GM23338 (cell line): Measurements from ENCODE around the gene KSR2. TPM values are rescaled to one million over a fixed set of nuclear protein-coding genes. Genes with fewer than 3 reads are reported as not detected.

Experiments
- ATAC-seq: fragments of 200-7000 bp; cut with Tn5 transposase; 3 replicates; pipeline ENCODE4 v1.9.1; 2020
- DNase-seq: peaks from one replicate; pipeline ENCODE4 v3.0.0-alpha.2; 2015; ENCODE audit warnings: low spot score
- H2AFZ ChIP-seq: fragments of 200-600 bp; sonication (generic); 2 replicates; pipeline ENCODE4 v1.8.0; 2016; ENCODE audit warnings: antibody characterized with exemption, mild to moderate bottlenecking, moderate library complexity
- H3F3A ChIP-seq: fragments of 200-600 bp; sonication (generic); replicated peaks from 2 replicates; pipeline ENCODE4 v1.8.0; 2017; ENCODE audit warnings: antibody characterized with exemption, mixed run types, low read depth
- H3K27ac ChIP-seq: fragments of 200-600 bp; sonication (generic); 2 replicates; pipeline ENCODE4 v1.6.1; 2016; ENCODE audit warnings: low read depth
- H3K27me3 ChIP-seq: fragments of 200-600 bp; sonication (generic); 2 replicates; pipeline ENCODE4 v1.8.0; 2016; ENCODE audit warnings: mild to moderate bottlenecking, mixed run types, moderate library complexity; ENCODE audit not compliant: insufficient read depth
- H3K36me3 ChIP-seq: fragments of 200-600 bp; sonication (generic); 2 replicates; pipeline ENCODE4 v1.8.0; 2016; ENCODE audit warnings: mild to moderate bottlenecking; ENCODE audit not compliant: insufficient read depth
- H3K4me1 ChIP-seq: fragments of 200-600 bp; sonication (generic); 2 replicates; pipeline ENCODE4 v1.8.0; 2016; ENCODE audit warnings: mild to moderate bottlenecking, moderate library complexity; ENCODE audit not compliant: insufficient read depth
- H3K4me2 ChIP-seq: fragments of 200-600 bp; sonication (generic); 2 replicates; pipeline ENCODE4 v1.7.1; 2017; ENCODE audit warnings: mixed run types
- H3K4me3 ChIP-seq: fragments of 200-600 bp; sonication (generic); 2 replicates; pipeline ENCODE4 v1.6.1; 2016; ENCODE audit warnings: mixed run types
- H3K79me2 ChIP-seq: fragments of 200-600 bp; sonication (generic); replicated peaks from 2 replicates; pipeline ENCODE4 v1.8.0; 2017; ENCODE audit warnings: mild to moderate bottlenecking; ENCODE audit not compliant: insufficient read depth
- H3K9me2 ChIP-seq: fragments of 200-600 bp; sonication (generic); 2 replicates; pipeline ENCODE4 v1.8.0; 2017; ENCODE audit not compliant: insufficient read depth
- H4K20me1 ChIP-seq: fragments of 200-600 bp; sonication (generic); replicated peaks from 2 replicates; pipeline ENCODE4 v1.8.0; 2017; ENCODE audit warnings: mild to moderate bottlenecking; ENCODE audit not compliant: insufficient read depth
- H3K27ac Mint-ChIP-seq: 2 replicates; pipeline ENCODE4 v1.8.0; 2020; ENCODE audit warnings: inconsistent platforms, mild to moderate bottlenecking, moderate library complexity, mixed read lengths
- H3K27me3 Mint-ChIP-seq: 3 replicates; pipeline ENCODE4 v1.8.0; 2022; ENCODE audit warnings: low read depth, mild to moderate bottlenecking, moderate library complexity, mixed read lengths, inconsistent platforms; ENCODE audit not compliant: insufficient read depth, poor library complexity
- H3K36me3 Mint-ChIP-seq: 3 replicates; pipeline ENCODE4 v1.8.0; 2021; ENCODE audit warnings: low read depth, mild to moderate bottlenecking, inconsistent platforms, moderate library complexity, mixed read lengths
- H3K4me1 Mint-ChIP-seq: 3 replicates; pipeline ENCODE4 v1.8.0; 2020; ENCODE audit warnings: mild to moderate bottlenecking, inconsistent platforms, mixed read lengths
- H3K4me3 Mint-ChIP-seq: 3 replicates; pipeline ENCODE4 v1.8.0; 2021; ENCODE audit warnings: moderate library complexity, mild to moderate bottlenecking, inconsistent platforms, mixed read lengths
- H3K9me3 Mint-ChIP-seq: 3 replicates; pipeline ENCODE4 v1.8.0; 2020; ENCODE audit warnings: moderate library complexity, mild to moderate bottlenecking, inconsistent platforms, mixed read lengths
- CREB1 ChIP-seq: fragments of 250-450 bp; sonication (Bioruptor Pico); IDR thresholded peaks from 2 replicates; pipeline ENCODE4 v1.5.0; 2020; ENCODE audit warnings: low read depth, mild to moderate bottlenecking, moderate library complexity
- EZH2phosphoT487 ChIP-seq: fragments of 200-600 bp; sonication (generic); IDR thresholded peaks from one replicate; pipeline ENCODE4 v1.8.1; 2018; ENCODE audit warnings: antibody characterized with exemption; ENCODE audit not compliant: unreplicated experiment
- JUNB ChIP-seq: IDR thresholded peaks from one replicate; pipeline ENCODE4 v1.6.1; 2016; ENCODE audit warnings: antibody characterized with exemption; ENCODE audit not compliant: unreplicated experiment
- POLR2AphosphoS5 ChIP-seq: IDR thresholded peaks from 2 replicates; pipeline ENCODE4 v1.6.1; 2016; ENCODE audit warnings: antibody characterized with exemption, low read depth
- STAT1 ChIP-seq: IDR thresholded peaks from one replicate; pipeline ENCODE4 v1.6.1; 2016; ENCODE audit warnings: antibody characterized with exemption; ENCODE audit not compliant: unreplicated experiment
- ZNF114 ChIP-seq: fragments of 250-450 bp; sonication (Bioruptor Pico); IDR thresholded peaks from 2 replicates; pipeline ENCODE4 v1.5.0; 2020; ENCODE audit warnings: mild to moderate bottlenecking, moderate library complexity
- polyA plus RNA-seq: library from polyadenylated mRNA; unstranded; fragments of >200 nt; fragmentation: Nextera tagmentation; extraction: Ambion mirVana; gene quantifications from 2 replicates; pipeline ENCODE4 v1.2.1, GENCODE V29; 2016
- total RNA-seq: library from RNA; depleted of rRNA; stranded (reverse); fragments of >200 nt; shearing (Covaris generic); gene quantifications from 2 replicates; pipeline ENCODE4 v1.2.3, GENCODE V29; 2014
- TF ChIP-seq, protein P1 (sequence below): IDR thresholded peaks from 2 replicates; pipeline ENCODE4 v1.6.1; 2016; ENCODE audit warnings: antibody characterized with exemption
- TF ChIP-seq, protein P2 (sequence below), 2 experiments: fragments of 200-600 bp in 1 of 2; sonication (generic) in 1 of 2; conservative IDR thresholded peaks; 2 replicates each; pipeline versions ENCODE4 v1.5.1 to v1.6.1; 2016 to 2017; ENCODE audit warnings: antibody characterized with exemption in 2 of 2, low read depth in 2 of 2, mild to moderate bottlenecking in 2 of 2, moderate library complexity in 1 of 2
- TF ChIP-seq, protein P3 (sequence below): fragments of 250-450 bp; sonication (Bioruptor Pico); IDR thresholded peaks from 2 replicates; pipeline ENCODE4 v1.5.0; 2020; ENCODE audit warnings: mild to moderate bottlenecking, moderate library complexity

Gene KSR2
- total and polyA plus RNA-seq, 2 experiments from 2014 or later: 1.1 to 2.7 TPM

DNA sequence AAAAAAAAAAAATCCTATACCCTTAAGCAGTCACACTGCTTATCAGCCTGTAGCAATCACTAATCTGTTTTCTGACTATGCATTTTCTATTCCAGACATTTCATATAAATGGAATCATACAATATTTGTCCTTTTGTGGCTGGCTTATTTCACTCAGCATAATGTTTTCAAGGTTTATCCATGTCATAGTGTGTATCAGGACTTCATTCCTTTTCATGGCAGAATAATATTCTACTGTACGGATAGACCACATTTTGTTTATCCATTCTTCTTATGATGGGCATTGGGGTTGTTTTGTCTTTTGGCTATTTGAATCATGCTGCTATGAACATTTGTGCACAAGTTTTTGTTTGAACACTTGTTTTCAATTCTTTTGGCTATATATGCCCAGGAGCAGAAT is 8.6 kb upstream of the KSR2 start (continued):
- TF ChIP-seq EZH2phosphoT487: no peak
- TF ChIP-seq, protein P1, sequence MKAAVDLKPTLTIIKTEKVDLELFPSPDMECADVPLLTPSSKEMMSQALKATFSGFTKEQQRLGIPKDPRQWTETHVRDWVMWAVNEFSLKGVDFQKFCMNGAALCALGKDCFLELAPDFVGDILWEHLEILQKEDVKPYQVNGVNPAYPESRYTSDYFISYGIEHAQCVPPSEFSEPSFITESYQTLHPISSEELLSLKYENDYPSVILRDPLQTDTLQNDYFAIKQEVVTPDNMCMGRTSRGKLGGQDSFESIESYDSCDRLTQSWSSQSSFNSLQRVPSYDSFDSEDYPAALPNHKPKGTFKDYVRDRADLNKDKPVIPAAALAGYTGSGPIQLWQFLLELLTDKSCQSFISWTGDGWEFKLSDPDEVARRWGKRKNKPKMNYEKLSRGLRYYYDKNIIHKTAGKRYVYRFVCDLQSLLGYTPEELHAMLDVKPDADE: no peak
- no peak for TF ChIP-seq JUNB
- TF ChIP-seq POLR2AphosphoS5: no peak

DNA sequence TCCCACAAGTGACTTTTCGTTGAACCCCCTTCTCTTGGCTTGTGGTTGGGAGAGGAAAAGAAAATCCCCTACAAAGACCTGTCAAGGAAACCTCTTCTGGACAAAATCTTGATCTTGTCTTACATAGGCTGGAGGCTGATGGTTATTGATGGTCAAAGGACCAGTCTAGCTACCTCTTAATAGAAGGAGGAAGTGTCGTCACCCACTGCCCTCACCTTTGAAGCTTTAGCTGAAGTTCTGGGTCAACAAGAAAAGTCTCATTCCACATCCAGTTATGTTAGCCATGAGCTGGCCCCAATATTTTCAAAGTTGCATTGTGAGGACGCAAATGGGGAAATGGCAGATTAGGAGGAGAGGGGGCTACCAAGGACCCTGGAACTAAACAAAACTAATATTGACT is 6.2 kb upstream of the KSR2 start:
- Histone ChIP-seq H3F3A (peaks cover under 1% of the 10 kb centered on the region; the same call in 1 of the 2 replicates), H3K27ac (no peak overlapping the region), H3K27me3 (no peaks in the 10 kb centered on the region), H2AFZ (no peak overlapping the region), H3K4me2 (no peak overlapping the region), H3K4me1 (peaks cover 3% of the 10 kb centered on the region; the same call in 1 of the 2 replicates), H3K79me2 (no peaks in the 10 kb centered on the region), H3K36me3 (peaks cover 4% of the 10 kb centered on the region; the same call in 1 of the 2 replicates), H3K4me3 (no peak overlapping the region), H3K9me2 (peaks cover 6% of the 10 kb centered on the region; the same call in 1 of the 2 replicates), H4K20me1 (no peaks in the 10 kb centered on the region; the same call in 1 of the 2 replicates)
- TF ChIP-seq, protein P2, sequence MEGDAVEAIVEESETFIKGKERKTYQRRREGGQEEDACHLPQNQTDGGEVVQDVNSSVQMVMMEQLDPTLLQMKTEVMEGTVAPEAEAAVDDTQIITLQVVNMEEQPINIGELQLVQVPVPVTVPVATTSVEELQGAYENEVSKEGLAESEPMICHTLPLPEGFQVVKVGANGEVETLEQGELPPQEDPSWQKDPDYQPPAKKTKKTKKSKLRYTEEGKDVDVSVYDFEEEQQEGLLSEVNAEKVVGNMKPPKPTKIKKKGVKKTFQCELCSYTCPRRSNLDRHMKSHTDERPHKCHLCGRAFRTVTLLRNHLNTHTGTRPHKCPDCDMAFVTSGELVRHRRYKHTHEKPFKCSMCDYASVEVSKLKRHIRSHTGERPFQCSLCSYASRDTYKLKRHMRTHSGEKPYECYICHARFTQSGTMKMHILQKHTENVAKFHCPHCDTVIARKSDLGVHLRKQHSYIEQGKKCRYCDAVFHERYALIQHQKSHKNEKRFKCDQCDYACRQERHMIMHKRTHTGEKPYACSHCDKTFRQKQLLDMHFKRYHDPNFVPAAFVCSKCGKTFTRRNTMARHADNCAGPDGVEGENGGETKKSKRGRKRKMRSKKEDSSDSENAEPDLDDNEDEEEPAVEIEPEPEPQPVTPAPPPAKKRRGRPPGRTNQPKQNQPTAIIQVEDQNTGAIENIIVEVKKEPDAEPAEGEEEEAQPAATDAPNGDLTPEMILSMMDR (conservative IDR thresholded peaks at IDR 0.05; ENCODE audit: low read depth in 2 of 2): no peak
- Mint-ChIP-seq H3K4me1 (peaks cover 3% of the 10 kb centered on the region; the same call in 1 of the 3 replicates), H3K27me3 (peaks cover 6% of the 10 kb centered on the region), H3K4me3 (no peak overlapping the region), H3K9me3 (peaks cover 30% of the 10 kb centered on the region), H3K27ac (no peak overlapping the region), H3K36me3 (peaks cover 14% of the 10 kb centered on the region)
- ATAC-seq (no peak), DNase-seq (no peak)

DNA sequence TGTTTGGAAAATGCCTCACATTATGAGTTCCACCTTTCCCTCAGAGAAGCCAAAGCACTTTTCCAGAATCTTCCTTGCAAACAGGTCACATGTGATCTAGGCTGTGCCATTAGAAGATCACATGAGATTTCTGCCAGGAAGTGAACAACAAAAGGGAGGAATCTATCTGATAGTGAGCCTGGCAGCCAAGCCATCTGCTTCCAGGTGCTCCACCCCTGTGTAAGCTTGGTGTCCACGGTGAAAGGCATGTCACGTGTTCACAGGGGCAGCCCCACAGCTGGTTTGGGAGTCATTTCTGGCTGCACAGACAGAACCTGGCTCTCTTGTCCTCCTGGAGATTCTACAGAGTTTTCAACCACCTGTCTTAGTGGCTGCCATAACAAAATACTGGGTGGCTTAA is 3.5 kb upstream of the KSR2 start:
- Mint-ChIP-seq H3K4me3 (no peak overlapping the region), H3K4me1 (peaks cover 11% of the 10 kb centered on the region), H3K27ac (no peak overlapping the region), H3K27me3 (peaks cover 18% of the 10 kb centered on the region), H3K9me3 (peaks cover 36% of the 10 kb centered on the region), H3K36me3 (peaks cover 14% of the 10 kb centered on the region)
- no peak overlapping the region for H3K27ac ChIP-seq
- peaks cover 4% of the 10 kb centered on the region; the same call in 1 of the 2 replicates for H3K36me3 ChIP-seq
- ATAC-seq (no peak), DNase-seq (no peak)
- H3K79me2 ChIP-seq: no peaks in the 10 kb centered on the region
- 0 out of 2 replicates have a peak, but pooled peaks cover 4% of the 10 kb centered on the region for H3K9me2 ChIP-seq
- H4K20me1 ChIP-seq: no peaks in the 10 kb centered on the region; the same call in 1 of the 2 replicates
- peaks cover 5% of the 10 kb centered on the region; the same call in 1 of the 2 replicates for H3F3A ChIP-seq
- no peak overlapping the region for H3K4me3 ChIP-seq
- H3K27me3 ChIP-seq: peaks cover 5% of the 10 kb centered on the region; the same call in 1 of the 2 replicates
- no peak overlapping the region for H3K4me2 ChIP-seq
- H3K4me1 ChIP-seq: peaks cover 10% of the 10 kb centered on the region
- H2AFZ ChIP-seq: no peak overlapping the region
- TF ChIP-seq CREB1 (CRISPR knock-in tag): no peak
- no peak for TF ChIP-seq STAT1
- TF ChIP-seq, protein P3, sequence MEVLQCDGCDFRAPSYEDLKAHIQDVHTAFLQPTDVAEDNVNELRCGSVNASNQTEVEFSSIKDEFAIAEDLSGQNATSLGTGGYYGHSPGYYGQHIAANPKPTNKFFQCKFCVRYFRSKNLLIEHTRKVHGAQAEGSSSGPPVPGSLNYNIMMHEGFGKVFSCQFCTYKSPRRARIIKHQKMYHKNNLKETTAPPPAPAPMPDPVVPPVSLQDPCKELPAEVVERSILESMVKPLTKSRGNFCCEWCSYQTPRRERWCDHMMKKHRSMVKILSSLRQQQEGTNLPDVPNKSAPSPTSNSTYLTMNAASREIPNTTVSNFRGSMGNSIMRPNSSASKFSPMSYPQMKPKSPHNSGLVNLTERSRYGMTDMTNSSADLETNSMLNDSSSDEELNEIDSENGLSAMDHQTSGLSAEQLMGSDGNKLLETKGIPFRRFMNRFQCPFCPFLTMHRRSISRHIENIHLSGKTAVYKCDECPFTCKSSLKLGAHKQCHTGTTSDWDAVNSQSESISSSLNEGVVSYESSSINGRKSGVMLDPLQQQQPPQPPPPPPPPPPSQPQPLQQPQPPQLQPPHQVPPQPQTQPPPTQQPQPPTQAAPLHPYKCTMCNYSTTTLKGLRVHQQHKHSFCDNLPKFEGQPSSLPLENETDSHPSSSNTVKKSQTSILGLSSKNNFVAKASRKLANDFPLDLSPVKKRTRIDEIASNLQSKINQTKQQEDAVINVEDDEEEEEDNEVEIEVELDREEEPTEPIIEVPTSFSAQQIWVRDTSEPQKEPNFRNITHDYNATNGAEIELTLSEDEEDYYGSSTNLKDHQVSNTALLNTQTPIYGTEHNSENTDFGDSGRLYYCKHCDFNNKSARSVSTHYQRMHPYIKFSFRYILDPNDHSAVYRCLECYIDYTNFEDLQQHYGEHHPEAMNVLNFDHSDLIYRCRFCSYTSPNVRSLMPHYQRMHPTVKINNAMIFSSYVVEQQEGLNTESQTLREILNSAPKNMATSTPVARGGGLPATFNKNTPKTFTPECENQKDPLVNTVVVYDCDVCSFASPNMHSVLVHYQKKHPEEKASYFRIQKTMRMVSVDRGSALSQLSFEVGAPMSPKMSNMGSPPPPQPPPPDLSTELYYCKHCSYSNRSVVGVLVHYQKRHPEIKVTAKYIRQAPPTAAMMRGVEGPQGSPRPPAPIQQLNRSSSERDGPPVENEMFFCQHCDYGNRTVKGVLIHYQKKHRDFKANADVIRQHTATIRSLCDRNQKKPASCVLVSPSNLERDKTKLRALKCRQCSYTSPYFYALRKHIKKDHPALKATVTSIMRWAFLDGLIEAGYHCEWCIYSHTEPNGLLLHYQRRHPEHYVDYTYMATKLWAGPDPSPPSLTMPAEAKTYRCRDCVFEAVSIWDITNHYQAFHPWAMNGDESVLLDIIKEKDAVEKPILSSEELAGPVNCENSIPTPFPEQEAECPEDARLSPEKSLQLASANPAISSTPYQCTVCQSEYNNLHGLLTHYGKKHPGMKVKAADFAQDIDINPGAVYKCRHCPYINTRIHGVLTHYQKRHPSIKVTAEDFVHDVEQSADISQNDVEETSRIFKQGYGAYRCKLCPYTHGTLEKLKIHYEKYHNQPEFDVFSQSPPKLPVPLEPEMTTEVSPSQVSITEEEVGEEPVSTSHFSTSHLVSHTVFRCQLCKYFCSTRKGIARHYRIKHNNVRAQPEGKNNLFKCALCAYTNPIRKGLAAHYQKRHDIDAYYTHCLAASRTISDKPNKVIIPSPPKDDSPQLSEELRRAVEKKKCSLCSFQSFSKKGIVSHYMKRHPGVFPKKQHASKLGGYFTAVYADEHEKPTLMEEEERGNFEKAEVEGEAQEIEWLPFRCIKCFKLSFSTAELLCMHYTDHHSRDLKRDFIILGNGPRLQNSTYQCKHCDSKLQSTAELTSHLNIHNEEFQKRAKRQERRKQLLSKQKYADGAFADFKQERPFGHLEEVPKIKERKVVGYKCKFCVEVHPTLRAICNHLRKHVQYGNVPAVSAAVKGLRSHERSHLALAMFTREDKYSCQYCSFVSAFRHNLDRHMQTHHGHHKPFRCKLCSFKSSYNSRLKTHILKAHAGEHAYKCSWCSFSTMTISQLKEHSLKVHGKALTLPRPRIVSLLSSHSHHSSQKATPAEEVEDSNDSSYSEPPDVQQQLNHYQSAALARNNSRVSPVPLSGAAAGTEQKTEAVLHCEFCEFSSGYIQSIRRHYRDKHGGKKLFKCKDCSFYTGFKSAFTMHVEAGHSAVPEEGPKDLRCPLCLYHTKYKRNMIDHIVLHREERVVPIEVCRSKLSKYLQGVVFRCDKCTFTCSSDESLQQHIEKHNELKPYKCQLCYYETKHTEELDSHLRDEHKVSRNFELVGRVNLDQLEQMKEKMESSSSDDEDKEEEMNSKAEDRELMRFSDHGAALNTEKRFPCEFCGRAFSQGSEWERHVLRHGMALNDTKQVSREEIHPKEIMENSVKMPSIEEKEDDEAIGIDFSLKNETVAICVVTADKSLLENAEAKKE: no peak
- no peak for TF ChIP-seq ZNF114 (CRISPR knock-in tag)
